Measurements from ENCODE around the gene IRAK1. TPM values are rescaled to one million over a fixed set of nuclear protein-coding genes. Genes with fewer than 3 reads are reported as not detected.

IRAK1 gene
- total and polyA plus RNA-seq, 2 of the 8 experiments (the other 6 are each of a cell fraction or from before 2014, with no cell fraction given), result 26.6 to 41.7 TPM

GRCh38 chrX:154021131-154021611 lies 1.5 kb upstream of the IRAK1 start:
- Histone ChIP-seq H2BK120ac (replicated peaks; ENCODE audit: low read depth, low read length) (no peak overlapping the region), H2BK5ac (ENCODE audit: low read depth, low read length) (no peak overlapping the region; the same call in 1 of the 2 replicates), H2BK20ac (ENCODE audit: low read length) (no peak overlapping the region), H3K4me2 (ENCODE audit: insufficient read depth in 1 of 2, low read depth in 2 of 2, low read length in 2 of 2) (peak overlapping the region in 1 of 2 experiments; percentile 74; a peak in 1 of 4 replicates), H4K91ac (replicated peaks; ENCODE audit: insufficient read length, low read length) (no peak overlapping the region), H2BK15ac (ENCODE audit: low read length) (no peak overlapping the region), H3K9ac (replicated peaks in 1 of 4; ENCODE audit: extremely low read depth in 1 of 4, low read depth in 3 of 4, low read length in 3 of 4) (no peak overlapping the region), H4K20me1 (replicated peaks in 1 of 2; ENCODE audit: control insufficient read depth in 1 of 2, insufficient read depth in 2 of 2, low read length in 2 of 2) (no peaks in the 10 kb centered on the region), H3K79me1 (ENCODE audit: low read depth, low read length) (no peaks in the 10 kb centered on the region), H2BK12ac (ENCODE audit: low read depth, low read length) (no peak overlapping the region), H3K18ac (ENCODE audit: extremely low read depth, low read length) (no peak overlapping the region), H3K14ac (ENCODE audit: insufficient read length) (no peak overlapping the region), H3K9me3 (ENCODE audit: insufficient read depth in 2 of 2, low read depth in 1 of 2, low read length in 1 of 2) (no peaks in the 10 kb centered on the region), H3K23me2 (ENCODE audit: low read depth, low read length) (peaks cover 2% of the 10 kb centered on the region; the same call in 1 of the 2 replicates), H3K4ac (replicated peaks; ENCODE audit: insufficient read length, low read depth, low read length) (no peak overlapping the region), H3K27me3 (replicated peaks in 1 of 4; ENCODE audit: control insufficient read depth in 3 of 4, extremely low read depth in 1 of 4, insufficient read depth in 3 of 4, low read length in 3 of 4) (no peaks in the 10 kb centered on the region), H3K56ac (replicated peaks; ENCODE audit: insufficient read length, low read depth, low read length) (no peak overlapping the region), H3K4me3 (ENCODE audit: extremely low read depth in 1 of 4, insufficient read depth in 2 of 4, low read depth in 3 of 4, low read length in 4 of 4) (no peak overlapping the region), H4K8ac (ENCODE audit: extremely low read depth, insufficient read depth, low read length) (no peak overlapping the region; the same call in 1 of the 2 replicates), H4K5ac (ENCODE audit: insufficient read length, low read depth, low read length) (no peak overlapping the region), H3K36me3 (ENCODE audit: control insufficient read depth in 2 of 4, insufficient read depth in 4 of 4, low read length in 3 of 4) (peaks cover 2 to 10% (median 5%) of the 10 kb centered on the region in 4 experiments; a peak in 3 of 8 replicates), H2AK5ac (ENCODE audit: low read depth, low read length) (no peak overlapping the region), H3K79me2 (ENCODE audit: control insufficient read depth in 1 of 2, insufficient read depth in 2 of 2, low read length in 2 of 2) (no peaks in the 10 kb centered on the region), H3K27ac (ENCODE audit: low read depth, low read length) (no peak overlapping the region), H3K4me1 (replicated peaks in 1 of 4; ENCODE audit: control insufficient read depth in 3 of 4, insufficient read depth in 4 of 4, low read length in 3 of 4) (peaks cover 2 to 29% (median 9%) of the 10 kb centered on the region in 4 experiments), H2AFZ (ENCODE audit: low read length) (no peak overlapping the region), H3K23ac (ENCODE audit: insufficient read length) (no peak overlapping the region)
- FAIRE-seq, result no peak
- ChIA-PET POLR2A (ENCODE audit: partially characterized antibody) (interaction anchor here (0.9 to 1.6 kb wide), 6 partner anchors 14 to 95 kb away, joined by 3 to 6 read pairs (median 3); partner anchors contain the start of genes ARHGAP4 and MECP2), CTCF (ENCODE audit: partially characterized antibody) (interaction anchor here (0.7 to 1.5 kb wide), 4 partner anchors 17 to 126 kb away, joined by 3 to 8 read pairs (median 4); no protein-coding TSS in a partner anchor)
- DNase-seq (ENCODE audit: low read depth in 1 of 2, low spot score in 2 of 2), result no peak
- 84% methylated on average over 6 of the region's 11 CpGs; no CpG with 5 or more reads in 1 of the 2 experiments for WGBS, 2 experiments (ENCODE audit: extremely low coverage in 1 of 2, insufficient coverage in 1 of 2, insufficient read length in 1 of 2, insufficient replicate concordance in 2 of 2, low coverage in 1 of 2, low lambda C conversion rate in 2 of 2, missing lambda C conversion rate in 1 of 2)
- TF ChIP-seq POU5F1 (IDR thresholded peaks at IDR 0.05; ENCODE audit: low read depth, low read length) (no peak), SAP30 (IDR thresholded peaks at IDR 0.05; ENCODE audit: insufficient read depth, insufficient replicate concordance, low read length) (no peak), RFX5 (IDR thresholded peaks at IDR 0.05; ENCODE audit: borderline replicate concordance, low read depth, low read length) (no peak), HDAC2 (IDR thresholded peaks at IDR 0.05; ENCODE audit: borderline replicate concordance in 1 of 2, low read depth in 2 of 2, low read length in 2 of 2) (no peak), MAFK (IDR thresholded peaks at IDR 0.05; ENCODE audit: low read depth, low read length) (no peak), EP300 (IDR thresholded peaks at IDR 0.05; ENCODE audit: borderline replicate concordance in 1 of 2, low read depth in 2 of 2, low read length in 2 of 2) (no peak)
